NK-92 treated with Interleukin-12 subunit alpha and Interleukin-12 subunit beta, amount 100 ng/mL, for 24 hours (cell line): Measurements from ENCODE around the gene ULBP3.
"Not testable (repeated sequence)": the region's sequence is repeated elsewhere in the genome, so short reads cannot be mapped to it uniquely, and the experiment has no call there.

Source experiments
- DNase-seq: peaks from one replicate; lab custom pipeline; 2025; lab: John Stamatoyannopoulos, UW

Gene ULBP3

DNA sequence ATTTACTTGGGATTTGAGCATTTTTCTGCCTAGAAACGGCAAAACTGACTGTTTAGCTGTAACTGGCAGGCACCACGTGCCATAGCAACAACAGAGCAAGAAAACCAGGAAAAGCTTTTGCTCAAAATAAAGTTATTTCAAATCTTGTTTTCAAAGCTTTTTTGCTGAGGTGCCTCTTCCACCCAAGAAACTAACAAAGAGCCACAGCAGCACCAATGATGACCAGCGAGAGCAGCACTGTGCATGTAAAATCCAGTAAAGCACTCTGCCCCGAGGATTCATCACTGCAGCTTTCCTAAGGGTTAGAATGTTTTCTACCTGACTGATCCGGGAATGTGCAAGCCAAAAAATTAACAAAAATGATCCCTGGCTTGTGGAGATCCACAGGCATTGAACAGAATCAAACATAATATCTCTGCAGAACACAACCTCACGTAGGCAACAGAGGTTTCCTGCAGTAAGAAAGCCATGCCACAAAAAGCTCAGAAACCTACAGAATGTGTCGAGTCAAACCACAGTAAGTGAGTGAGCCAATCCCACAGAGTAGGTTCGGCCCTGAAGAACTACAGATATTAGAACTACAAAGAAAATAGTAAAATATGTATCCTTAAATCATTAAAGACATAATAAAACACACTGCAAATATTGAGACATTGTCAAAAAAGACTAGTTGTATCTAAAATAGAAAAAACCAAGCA, 7.4 kb upstream of the ULBP3 start:
- no peak for DNase-seq

DNA sequence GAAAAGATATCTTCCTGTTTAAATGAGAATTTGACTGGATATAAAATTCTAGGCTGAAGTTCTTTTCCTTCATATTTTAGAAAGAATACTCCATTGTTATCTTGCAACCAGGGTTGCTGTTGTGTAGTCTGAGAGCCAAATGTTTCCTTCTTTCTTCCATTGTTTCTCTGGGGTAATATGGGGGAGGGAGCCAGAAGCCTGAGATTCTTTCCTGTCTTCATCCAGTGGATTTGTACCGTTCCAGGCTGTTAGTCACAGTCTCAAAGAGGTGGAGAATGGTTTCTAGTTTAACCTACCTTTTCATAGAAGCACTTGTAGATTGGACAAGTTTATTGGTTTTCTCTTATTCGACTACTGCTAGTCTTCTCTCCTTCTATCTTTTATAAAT, 6.1 kb upstream of the ULBP3 start:
- no peak for DNase-seq

DNA sequence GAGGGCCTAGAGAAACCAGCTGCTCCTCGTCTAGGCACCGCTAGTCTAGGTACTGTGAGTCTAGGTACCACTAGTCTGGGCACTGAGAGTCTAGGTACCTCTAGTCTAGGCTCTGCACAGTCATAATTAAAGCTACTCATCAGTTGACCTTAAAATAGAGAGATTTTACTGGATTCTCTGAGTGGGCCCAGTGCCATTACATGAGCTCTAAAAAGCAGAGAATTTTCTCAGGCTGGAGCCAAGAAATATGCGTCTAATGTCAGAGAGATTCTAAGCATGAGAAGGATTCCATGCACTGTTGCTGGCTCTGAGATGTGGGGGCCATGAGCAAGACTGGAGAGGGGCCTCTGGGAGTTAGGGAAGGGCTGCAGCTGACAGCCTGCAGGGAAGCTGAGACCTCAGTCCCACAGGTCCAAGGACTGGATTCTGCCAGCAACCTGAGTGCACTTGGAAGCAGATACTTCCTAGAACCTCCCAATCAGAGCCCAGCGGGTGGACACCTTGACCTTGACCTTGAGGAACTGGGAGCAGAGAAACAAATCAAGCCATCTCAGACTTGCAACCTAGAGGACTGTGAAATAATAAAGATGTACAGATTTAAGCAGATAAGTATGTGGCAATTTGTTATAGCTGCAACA, 5.6 kb upstream of the ULBP3 start:
- DNase-seq = not testable (repeated sequence)

DNA sequence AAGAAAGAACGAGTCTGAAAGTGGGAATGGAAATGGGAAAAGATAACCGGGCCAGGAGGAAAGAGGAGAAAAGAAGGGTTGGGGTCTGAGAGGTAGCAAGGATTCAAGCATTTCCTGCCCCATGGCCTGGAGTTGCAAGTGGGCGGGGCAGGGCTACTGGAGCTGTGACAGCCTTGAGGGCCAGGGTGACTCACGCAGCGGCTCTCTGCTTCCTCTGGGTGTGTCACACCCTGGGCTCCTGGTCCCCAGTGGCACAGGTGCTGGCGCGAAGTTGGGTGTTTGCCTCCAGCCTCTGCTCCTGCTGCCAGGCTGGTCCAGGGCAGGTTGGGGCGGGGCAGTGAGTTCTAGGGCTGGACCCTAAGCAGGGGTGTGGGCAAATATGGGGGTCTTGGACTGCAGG, 3.3 kb upstream of the ULBP3 start:
- DNase-seq = peak; percentile 61

DNA sequence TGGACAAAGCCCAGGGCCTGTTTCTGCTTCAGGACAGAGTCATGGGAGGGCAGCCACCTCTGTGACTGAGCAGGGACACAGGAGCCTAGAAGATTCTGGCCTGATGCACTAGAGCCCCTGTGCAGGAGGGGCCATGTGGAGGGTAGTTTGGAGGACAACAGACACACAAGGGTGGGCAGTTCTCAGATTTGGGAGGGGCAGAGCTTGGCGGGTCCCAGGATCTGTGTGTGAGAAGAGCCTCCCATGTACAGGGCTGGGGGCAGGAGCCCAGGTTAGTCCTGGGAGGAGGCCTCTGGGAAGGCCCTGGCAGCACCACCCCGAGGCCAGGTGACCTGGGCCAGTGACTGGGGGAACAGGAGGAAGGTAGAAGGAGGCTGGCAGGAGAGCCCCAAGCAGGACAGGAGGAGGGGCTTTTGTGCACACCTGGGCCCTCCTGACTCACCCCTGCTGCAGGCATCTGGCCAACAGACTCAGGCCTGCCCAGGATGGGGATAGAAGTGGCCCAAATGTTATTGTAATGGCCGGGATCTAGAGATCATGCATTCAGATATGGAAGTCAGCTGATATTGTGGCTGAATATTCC, 1.4 kb upstream of the ULBP3 start:
- no peak for DNase-seq

DNA sequence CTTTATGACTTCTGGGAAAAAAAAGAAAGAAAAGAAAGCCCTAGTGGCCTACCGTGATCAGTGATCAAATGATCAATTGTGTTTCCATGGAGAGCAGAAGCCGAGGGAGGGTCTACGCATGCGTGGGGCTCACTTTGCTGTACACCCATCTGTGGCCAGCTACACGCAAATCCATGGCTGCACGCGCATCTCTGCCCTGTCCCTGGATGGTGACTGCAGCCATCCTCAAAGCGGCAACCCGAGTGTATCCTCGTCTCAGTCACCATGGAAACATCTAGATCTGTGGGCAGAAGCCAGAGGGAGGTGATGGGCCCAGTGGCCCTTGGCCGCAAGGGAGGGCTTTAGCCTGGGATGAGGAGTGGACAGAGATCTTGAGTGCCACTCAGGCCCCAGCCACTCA, 785 bp upstream of the ULBP3 start:
- no peak for DNase-seq

DNA sequence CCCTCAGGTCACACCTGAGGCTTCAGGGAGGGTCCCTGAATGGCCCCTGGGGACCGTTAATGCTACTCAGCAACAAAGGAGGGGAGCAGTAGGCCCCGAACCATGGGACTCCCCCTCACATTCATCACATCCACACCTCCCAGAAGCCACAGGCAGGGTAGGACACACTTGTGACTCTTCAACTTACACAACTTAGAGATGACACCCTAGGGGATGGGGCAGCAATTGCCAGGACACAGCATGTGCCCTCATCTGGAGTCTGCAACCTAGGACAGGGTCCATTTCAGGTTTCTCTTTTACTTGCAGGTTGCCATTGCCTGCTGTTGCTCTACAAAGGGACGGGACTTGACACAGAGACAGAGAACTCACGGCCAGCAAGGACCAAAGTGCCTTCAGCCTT, 770 bp downstream of the ULBP3 start:
- no peak for DNase-seq

DNA sequence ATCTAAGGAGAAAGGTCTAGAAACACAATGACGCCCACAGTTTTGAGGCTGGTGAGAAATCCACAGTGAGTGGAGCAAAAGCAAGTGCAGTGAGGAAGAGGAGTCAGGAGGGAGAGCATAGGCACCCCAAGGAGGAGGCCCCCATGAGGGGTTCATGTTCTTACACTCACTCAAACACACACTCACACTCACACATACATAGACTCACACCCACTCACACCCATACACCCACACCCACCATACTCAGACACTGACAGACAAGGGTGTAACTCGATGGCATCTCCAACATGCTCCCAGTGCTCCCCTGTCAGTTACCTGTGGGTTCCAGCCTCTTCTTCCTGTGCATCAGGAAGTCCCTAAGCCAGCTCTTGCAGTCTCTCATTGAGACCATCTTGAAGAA, 3.8 kb downstream of the ULBP3 start:
- no peak for DNase-seq

DNA sequence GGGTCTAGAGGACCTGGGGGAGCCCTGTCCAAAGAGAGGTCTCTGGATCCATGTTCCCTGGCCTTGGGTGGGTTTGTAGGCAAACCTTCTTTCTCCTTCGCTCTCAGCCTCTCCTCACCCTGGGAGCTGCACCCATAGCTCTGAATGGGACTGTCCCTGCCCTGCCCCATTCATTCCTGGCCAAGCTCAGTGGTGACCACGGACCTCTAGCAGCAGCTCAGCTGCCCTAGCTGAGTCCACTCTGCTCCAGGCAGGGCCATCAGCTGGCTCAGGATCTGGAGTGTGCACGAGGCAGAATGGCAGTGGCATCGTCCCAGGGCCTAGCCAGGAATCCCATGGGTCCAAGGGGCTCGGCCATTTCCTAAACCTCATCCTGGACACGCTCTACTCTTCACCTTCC, 5.3 kb downstream of the ULBP3 start:
- no peak for DNase-seq

DNA sequence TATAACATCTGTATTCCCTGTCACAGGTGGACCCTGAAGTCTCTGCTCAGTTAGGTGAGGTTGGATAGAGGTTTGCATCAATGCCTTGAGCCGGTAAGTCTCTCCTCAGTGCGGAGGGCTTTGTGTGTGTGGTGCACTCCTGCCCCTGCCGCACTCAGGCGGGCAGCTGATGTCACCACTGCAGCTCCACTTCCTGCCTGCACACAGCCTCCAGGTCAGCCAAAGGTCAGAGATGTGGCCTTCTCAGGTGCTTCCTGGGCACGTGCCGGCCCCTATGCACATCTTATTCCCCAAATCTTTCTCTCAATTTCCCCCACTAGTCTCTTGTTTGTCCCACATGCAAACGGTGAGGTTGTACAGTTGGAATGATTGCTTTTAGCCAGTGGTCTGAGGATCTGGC, 8.9 kb downstream of the ULBP3 start:
- DNase-seq = peak; percentile 28

DNA sequence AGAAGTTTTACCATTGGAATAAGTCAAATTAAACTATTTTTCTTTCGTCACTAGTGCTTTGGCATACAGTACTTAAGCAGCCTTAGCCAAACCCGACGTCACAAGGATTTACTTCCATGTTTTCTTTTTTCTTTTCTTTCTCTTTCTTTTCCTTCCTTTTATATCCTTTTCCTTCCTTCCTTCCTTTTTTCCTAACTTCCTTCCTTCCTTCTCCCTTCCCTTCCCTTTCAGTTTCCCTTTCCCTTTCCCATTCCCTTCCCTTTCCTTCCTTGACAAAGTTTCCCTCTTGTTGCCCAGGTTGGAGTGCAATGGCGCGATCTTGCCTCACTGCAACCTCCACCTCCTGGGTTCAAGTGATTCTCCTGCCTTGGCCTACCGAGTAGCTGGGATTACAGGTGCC, 9.9 kb downstream of the ULBP3 start:
- no peak for DNase-seq

DNA sequence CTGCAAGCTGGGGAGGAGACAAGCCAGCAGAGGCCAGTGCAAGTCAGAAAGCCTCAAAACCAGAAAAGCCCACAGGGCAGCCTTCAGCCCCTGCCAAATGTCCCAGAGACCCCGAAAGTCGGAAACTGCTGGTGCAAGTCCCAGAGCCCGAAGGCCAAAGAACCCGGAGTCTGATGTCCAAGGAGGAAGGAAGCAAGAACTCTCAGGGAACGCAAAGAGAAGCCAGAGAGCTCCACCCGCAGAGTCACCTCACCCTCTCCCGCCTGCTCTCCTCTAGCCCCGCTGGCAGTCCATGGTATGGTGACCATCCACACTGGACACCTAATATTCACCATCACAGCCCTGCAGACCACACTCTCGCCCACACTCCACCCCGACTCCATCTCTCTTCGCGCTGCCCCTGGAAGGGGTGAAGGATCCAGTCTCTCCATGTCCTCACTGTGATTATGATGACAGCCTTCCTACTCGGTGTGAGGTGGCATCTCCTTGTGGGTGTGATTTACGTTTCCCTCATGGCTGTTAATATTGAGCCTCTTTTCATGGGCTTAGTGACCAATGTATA, 10.6 kb downstream of the ULBP3 start:
- DNase-seq = no peak

DNA sequence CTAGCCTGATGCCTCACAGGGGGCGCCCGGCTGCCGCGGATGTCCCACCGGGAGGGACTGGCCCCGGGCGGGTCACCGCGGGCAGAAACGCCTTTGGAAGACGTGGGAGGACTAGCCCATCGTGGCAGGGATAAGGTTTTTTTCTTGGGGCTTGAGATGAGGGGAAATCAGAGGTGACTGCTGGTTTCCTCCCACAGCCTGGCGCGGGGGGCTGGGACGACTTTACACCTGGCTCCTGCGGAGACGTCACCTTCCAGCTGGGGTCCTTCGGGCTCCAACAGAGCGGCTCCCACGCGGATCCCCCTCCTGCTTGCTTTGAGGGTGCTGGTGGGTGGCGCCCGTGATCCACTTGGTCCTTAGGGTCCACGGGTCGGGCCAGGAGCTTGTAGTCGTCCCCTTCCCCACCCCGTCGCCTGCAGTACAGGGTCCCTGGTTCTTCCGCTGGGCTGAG, 11.4 kb downstream of the ULBP3 start:
- DNase-seq = no peak

DNA sequence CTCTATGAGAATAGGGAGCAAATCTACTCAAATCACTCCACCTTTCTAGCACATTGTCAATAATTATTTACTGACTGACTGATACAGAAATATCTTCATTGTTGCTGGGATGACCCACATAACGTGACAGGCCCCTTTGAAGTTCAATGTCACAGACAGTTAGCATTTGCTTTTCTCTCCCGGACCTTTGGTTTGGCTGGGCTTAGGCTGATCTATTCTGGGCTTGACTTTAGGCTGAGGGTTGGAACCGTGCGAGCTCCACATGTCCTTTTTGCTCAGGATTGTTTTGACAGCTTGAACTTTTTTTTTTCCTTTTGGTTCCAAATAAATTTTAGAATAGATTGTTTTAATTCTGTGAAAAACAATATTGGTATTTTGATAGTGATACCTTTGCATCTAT, 12.0 kb downstream of the ULBP3 start:
- no peak for DNase-seq

DNA sequence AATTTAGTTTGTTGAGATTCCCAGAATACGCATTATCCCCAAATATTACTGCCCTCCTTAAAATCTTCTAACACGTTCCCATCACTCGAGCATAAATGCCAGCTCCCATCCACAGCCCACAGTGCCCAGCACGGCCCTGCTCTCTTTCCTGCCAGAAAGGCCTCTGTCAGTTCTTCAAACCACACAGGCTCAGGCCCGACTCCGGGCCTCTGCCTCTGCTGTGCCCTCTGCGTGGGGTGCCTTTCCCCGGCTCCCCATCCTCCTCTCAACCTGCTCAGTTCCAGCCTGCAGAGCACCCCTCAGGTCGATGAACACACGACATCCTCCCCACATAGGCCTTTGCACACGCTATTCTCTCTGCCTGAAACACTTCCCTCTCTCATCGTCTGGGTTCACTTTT, 12.8 kb downstream of the ULBP3 start:
- DNase-seq = no peak

DNA sequence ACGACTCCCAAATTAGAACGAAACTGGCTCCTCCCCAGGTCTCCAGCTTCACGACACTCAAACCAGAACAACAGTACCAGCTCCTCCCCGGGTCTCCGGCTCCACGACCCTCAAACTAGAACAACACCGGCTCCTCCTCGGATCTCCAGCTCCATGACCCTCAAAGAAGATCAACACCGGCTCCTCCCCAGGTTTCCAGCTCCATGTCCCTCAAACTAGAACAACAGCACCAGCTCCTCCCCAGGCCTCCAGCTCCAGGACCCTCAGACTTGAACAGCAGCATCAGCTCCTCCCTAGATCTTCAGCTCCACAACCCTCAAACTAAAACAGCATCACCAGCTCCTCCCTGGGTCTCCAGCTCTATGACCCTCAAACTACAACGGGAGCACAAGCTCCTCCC, 13.8 kb downstream of the ULBP3 start:
- no peak for DNase-seq

DNA sequence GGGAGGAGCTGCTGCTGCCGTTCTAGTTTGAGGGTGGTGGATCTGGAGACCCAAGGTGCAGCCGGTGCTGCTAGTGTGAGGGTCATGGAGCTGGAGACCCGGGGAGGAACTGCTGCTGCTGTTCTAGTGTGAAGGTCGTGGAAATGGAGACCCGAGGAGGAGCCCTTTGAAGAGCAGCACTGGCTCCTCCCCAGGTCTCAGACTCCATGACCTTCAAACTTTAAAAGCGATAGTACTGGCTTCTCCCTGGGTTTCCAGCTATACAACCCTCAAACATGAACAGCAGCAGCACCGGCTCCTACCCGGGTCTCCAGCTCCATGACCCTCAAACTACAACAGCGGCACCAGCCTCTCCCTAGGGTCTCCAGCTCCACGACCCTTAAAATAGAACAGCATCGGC, 15.5 kb downstream of the ULBP3 start:
- DNase-seq = no peak

DNA sequence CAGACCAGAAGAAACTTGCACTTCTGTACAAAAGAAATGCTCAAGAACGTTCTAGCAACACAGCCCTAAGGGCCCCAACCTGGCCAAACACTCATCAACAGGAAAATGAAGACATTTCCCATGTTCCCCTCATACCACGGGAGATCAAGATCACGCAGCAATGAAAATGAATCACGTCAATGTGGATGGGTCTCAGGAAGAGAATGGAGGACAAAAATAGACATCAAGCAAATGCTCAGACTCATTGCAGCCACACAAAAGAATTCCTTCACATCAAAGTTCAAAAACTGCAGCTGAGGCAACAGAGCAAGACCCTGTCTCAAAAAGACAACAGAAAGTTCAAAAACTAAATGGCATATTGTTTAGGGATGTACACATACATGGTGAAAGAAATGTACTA, 18.1 kb downstream of the ULBP3 start:
- no peak for DNase-seq

DNA sequence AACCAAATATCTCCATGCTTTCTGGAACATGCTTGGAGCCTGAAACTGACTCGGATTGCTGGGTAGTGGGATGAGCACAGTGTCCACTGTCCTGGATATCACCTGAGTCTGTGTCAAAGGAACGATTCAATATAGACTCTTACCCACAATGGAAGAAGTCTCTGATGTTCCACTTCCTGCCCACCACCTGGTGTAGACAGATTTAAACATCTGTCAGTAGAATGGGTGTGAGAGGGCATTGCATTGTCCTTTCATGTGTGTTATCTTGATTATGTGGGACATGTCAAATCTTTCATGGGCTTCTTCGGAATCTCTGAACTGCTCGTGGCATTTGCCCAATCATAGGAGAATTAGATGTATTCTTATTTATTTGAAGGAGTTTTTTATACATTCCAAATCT, 20.8 kb downstream of the ULBP3 start:
- DNase-seq = no peak

DNA sequence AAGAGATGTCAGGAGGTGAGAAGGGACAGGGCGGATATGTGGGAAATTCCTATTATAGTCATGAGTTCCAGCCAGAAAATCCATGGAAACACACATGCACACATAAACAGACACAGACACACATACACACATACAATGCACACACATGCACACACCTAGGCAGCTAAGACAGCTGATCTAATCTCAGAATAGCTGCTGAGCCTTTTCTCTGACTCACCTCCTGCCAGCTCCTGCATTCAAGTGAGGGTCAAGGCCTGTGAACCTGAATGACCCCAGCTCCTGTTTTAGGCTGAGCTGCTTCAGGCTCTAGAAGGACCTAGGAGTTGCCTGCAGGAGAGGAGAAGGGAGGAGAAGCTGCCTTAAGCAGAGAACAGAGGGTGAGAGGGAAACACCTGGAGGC, 22.0 kb downstream of the ULBP3 start:
- no peak for DNase-seq

DNA sequence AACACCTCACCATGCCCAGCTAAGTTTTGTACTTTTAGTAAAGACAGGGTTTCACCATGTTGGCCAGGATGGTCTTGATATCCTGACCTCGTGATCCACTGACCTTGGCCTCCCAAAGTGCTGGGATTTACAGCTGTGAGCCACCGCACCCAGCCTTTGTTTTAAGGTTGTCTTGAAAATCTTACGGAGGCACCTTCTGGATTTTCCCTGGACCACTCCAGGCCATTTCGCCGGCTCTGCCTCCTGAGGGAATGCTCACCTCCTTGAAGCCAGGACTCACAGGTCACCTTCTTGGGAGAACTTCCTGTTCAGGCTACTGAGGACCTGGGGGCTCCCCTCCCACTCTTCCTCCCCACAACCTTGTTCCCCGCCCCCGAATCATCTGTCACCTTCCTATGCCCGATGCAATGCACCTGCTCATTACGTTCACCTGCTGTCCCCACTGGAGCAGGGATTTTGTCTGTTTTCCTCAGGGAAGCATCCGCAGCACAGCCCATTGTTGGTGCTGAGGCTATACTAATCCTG, 24.2 kb downstream of the ULBP3 start:
- no peak for DNase-seq

DNA sequence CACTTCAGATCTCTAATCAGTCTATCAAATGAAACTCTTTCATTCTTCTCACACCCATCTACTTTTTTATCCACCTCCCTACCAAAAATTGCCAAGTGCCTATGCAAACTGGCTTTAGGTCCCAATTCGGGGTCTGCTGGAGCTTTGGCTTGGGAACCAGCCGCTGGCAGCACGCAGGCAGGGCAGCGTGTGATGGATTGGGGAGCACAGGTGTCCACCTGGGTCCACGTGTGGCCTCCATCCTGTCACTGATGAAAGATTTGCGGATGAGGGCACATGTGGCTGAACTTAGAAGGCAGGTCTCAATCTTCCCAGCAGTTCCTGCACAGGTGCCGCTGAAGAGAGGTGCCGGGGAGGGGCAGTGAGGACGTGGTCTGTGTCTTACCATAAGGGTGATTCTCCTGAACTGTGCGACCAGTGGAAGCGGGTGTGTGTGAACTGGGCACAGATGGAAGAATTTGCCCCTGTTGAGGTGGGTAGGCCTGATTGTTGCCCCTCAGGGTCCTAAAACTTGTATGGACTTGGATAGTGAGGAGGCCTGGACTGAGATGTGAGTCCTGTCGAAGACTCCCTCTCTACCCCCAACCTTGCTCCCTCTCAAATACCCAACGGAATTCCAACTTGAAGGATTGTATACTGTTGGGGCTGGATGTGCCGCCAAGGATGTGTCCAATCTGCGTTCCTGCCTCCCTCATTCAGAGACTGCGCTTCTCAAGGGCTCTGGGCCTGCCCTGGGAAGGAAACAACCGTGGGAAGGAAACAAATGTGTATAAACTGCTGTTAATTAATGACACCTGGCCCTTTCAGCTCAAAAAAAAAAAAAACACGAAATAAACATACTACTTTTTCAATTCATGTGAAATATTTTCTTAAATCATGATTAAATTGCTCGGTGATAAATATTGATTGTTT, 25.2 kb downstream of the ULBP3 start:
- DNase-seq = no peak
